Fibroblast of skin of left quadriceps (primary cell): Measurements from ENCODE around the gene COL19A1.
A peak's percentile ranks its signal among the peaks of the same experiment; 100 is the strongest.

ENCODE experiments used
- DNase-seq, 2 experiments: peaks; one replicate each; pipeline ENCODE4 v3.0.0-alpha.2; 2013; ENCODE audit warnings: low read depth in 2 of 2

The COL19A1 gene

GRCh38 chr6:70168681-70169377, 302.5 kb downstream of the COL19A1 start:
- no peak for DNase-seq

DNA sequence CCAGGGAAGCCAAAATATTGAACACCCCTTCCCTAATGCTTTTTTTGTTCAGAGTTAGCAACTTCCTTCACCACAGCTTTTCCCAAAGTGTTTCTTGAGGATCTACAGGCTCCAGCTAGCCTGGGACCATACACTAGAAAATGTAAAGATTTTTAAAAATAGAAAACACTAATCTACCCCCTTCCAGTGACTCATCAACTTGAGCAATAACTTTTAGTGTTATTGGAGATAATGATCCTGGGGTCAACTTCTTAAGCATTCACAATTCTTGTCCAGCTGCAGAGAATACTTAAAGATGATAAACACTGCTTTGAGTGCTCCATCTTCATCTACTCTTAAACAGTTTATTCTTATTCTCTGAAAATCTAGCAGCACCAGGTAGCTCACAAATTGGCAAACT, 304.9 kb downstream of the COL19A1 start:
- DNase-seq: peak in 1 of 2 experiments; percentile 32

DNA sequence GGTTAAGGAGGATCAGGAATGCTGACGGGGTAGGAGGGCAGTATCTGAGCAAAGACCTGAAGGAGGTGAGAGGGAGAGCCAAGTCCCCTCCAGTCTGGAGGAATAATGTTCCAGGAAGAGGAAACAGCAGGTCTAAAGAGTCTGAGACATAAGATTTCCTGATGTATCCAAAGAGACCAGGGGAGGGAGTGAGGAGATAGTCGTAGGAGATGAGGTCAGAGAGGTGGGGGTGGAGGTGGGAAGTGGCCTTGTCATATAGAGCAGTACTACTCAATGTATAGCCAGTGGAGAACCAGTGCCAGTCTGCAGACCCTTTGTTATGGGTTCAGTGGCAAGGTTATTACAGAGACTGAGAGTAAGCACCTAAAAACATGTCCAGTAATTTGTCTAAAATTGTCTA, 305.9 kb downstream of the COL19A1 start:
- no peak for DNase-seq

DNA sequence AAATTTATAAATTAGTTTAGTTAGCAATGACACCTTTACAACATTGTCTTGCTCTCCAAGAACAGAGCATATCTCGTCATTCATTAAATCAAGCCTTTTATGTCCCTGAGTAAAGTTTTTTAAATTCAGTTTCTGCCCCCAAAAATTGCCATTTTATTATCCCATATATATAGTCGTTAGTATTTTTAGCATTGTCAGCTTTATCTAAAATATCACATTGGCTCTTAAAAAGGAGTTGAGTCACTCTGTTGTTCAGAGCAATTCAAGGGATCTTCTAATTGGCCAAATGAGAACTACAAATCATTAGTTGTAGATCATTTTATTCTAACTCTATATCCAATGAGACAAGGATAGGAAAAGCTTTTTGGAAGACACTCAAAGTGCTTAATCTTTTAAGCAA, 309.4 kb downstream of the COL19A1 start:
- no peak for DNase-seq

- no peak for DNase-seq
These were observed 310.6 kb downstream of the COL19A1 start for GRCh38 chr6:70176842-70177550.

GRCh38 chr6:70180183-70180900, 314.0 kb downstream of the COL19A1 start:
- peak; percentile 51 for DNase-seq

GRCh38 chr6:70180901-70181599, 314.7 kb downstream of the COL19A1 start:
- peak; percentile 57 for DNase-seq

DNA sequence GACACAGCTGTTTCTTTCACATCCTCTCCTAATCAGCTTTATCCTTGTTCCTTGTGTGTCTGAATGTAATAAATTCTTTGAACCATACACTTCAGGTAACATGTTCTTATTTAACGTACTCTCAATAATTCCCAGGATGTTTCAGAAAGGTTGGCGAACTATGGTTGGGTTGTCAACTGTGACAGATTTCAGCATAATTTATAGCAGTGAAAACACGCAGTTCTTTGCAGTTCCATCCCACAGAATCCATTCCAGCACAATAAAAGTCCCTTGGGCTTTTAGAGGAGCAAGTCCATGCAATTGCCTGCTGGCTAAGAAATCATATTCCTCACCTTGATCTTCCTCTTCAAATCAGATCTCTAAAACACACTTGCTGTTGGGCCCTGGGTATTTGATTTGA, 317.2 kb downstream of the COL19A1 start:
- no peak for DNase-seq

DNA sequence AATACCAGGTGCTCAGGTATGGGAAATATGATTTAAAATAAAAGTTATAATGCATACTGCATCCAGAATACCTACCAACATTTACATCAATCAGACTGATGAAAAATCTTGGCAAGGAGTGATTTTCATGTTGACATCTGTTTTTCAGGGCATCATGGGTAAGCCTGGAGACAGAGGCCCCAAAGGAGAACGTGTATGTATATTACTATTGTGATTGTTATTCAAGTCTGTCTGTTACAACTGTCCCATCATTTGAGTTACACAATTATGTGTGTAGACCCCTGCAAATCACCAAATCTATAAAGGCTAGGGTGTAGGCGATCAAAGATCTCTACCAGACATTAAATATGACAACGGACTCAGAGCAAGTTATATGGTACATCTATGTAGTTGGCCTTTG, 318.4 kb downstream of the COL19A1 start:
- no peak for DNase-seq

GRCh38 chr6:70186461-70186860, 320.1 kb downstream of the COL19A1 start:
- no peak for DNase-seq

- DNase-seq: no peak
These were observed 321.8 kb downstream of the COL19A1 start for GRCh38 chr6:70188202-70188601.

DNA sequence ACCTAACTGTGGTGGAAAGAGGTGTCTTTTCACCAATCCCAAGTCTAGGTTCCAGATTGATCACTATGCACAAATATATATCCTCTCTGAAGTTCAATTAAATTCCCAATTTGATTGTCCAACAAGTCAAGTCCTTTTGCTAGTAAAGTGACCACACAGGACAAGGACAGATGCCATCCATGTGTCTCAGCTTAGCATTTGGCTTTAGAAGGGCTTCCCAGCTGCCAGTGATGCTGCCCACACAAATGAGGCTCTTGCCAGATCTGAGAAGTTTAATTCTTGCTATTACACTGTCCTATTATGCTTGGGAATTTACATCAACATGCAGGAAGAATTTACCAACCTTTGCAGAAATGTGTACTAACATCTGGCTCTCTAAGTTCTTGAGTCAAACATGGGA, 328.1 kb downstream of the COL19A1 start:
- DNase-seq: no peak

DNA sequence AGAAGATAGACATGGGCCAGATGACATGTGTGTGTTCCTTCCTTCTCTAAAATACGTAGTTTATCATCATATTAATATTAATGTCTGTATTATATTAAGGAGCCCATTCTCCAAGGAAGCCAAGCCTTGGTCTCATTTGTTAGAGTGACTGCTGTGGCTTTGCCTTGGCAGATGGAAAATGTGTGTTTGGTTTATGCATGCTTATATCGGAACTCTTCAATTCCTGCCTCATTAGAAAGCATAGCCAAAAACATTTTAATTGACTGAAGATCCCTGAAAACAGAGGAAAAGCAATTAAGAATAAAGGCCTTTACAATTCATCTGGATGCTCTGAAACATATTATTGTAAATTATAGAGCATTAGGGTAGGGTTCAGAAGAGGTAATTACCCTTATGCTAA, 330.2 kb downstream of the COL19A1 start:
- no peak for DNase-seq

DNA sequence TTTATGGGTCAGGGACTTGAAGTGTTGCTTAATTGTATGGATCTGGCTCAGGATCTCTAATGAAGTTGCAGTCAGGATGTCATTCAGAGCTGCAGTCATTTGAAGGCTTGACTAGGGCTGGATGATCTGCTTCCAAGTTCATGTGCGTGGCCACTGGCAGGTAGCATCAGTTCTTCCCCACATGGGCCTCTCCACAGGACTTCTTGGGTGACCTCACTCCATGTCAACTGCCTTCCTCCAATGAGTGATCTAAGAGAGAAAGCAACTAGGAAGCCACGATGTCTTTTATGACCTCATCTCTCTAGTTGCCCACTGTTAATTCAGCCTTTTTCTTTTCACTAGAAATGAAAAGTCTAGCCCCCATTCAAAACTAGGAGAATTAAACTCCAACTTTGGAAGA, 332.4 kb downstream of the COL19A1 start:
- no peak for DNase-seq

DNA sequence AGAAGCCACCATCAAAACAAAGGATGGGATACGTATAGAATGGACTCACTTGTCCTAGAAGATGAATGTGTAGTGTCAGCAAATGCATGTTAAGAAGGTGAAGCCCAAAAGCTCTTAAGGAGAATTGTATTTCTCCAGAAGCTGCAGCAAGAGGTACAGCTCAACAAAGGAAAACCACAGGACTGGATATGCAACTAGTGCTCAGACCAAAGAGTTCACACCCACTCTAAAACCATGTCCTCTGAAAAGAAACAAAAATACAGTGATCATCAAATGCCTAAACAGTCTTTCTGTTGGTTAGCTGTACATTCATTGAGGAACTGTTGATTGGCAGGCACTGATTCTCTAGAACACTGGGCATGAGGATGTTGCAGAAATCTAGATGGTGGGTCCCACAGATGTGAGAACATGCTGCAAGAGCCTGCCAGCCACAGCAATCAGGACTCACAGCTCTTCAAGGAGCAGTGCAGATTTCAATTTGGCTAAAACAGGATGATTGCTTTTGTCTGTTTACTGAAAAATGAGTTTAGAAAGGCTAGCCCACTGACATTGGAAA, 342.0 kb downstream of the COL19A1 start:
- DNase-seq: no peak

DNA sequence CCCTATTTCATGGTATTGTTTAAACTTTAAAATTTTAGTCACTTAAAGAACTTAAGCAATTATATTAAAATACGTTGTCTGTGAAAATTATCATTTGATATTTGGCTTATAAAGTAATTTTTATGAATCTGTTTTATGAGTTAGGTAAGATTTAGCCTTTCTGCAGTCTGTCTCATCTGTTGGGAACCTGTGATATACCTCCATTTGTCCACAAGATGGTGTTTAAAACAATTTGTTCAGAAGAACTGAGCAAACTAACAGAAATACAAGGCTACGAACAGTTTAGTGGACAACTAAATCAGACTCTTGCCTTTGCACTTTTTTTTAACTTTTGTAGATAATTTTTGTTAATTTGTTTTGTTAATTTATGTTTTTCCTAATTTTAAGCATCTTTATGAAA, 344.1 kb downstream of the COL19A1 start:
- DNase-seq: no peak

DNA sequence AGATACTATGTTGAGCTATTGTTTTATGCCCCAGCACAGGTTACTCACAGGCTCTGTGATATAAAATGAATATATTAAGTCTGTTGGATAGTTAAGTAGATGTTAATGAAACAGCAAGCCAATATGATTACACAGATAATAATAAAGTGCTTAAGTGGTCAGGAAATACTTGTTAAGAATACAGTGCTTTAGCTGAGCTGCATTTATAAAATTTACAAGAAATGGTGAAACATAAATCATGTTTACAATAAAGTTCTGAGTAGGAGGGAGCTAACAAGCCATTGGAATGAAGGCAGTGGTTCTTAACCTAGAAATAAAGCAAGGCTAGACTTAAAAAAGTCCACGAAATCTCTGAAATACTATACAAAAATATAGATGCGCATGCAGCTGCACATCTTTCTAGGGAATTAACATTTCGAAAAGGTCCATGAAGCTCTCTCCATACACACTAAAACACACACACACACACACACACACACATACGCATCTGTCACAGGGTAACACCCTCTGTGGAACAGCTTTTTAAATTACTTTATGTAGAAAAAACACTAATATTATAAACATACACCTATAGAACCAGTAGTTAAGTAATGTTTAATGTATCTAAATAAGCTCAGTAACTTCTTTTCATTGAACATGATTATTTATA, 349.2 kb downstream of the COL19A1 start:
- no peak for DNase-seq

GRCh38 chr6:70216767-70217166, 350.4 kb downstream of the COL19A1 start:
- no peak for DNase-seq

GRCh38 chr6:70219943-70220613, 353.7 kb downstream of the COL19A1 start:
- DNase-seq: no peak

GRCh38 chr6:70221025-70221714, 354.8 kb downstream of the COL19A1 start:
- DNase-seq: peak in 1 of 2 experiments; percentile 7
